A172 (cell line): ENCODE measurements around the gene SFMBT2. TPM values are rescaled to one million over a fixed set of nuclear protein-coding genes. Genes with fewer than 3 reads are reported as not detected.

Experiments
- DNase-seq: peaks from one replicate; pipeline ENCODE4 v3.0.0-alpha.2; 2015; ENCODE audit warnings: low spot score
- total RNA-seq: library from RNA; depleted of rRNA; stranded (reverse); fragments of >200 nt; shearing (Covaris generic); gene quantifications from 2 replicates; pipeline ENCODE4 v1.2.3, GENCODE V29; 2014

The SFMBT2 gene
- total RNA-seq, 1 experiment from 2014 or later = 0.96 TPM

DNA sequence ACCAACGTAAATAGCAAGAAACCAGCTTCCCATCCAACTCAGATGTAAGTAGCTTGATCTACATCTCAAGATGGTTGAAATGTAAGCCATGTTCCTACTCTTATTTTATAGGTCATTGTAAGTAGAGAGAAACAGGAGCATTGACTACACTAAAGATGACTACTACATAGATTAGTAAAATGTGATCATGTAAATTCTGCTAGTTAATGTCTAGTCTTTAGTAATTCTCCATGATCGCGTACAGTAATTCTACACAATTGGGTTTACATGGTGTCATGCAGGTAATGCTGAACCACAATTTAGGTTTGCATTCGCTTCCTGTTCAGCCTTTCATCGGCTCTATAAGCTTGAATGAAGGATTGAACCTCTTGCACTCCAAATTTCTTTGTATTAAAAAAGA lies 14.9 kb upstream of the SFMBT2 start:
- DNase-seq = no peak

DNA sequence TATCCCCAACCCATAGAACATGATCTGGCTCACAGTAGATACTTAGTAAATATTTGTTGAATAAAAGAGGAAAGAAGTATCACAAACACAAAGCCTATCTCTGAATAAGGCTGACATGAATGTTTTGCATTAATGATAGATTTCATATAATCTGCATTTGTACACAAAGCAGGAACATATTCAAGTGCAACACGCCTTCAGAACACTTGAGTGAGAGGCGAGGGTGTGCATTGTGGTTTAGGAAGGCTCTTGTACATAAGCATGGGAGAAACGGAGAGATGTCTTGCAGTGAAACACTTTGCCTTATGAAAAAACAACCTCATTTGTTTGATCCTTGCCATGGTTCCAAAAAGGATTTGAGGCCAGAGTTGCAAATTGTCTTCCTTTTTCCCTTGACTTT lies 14.1 kb upstream of the SFMBT2 start:
- DNase-seq = no peak

- no peak for DNase-seq
These were observed 13.5 kb upstream of the SFMBT2 start for GRCh38 chr10:7424315-7424714.

DNA sequence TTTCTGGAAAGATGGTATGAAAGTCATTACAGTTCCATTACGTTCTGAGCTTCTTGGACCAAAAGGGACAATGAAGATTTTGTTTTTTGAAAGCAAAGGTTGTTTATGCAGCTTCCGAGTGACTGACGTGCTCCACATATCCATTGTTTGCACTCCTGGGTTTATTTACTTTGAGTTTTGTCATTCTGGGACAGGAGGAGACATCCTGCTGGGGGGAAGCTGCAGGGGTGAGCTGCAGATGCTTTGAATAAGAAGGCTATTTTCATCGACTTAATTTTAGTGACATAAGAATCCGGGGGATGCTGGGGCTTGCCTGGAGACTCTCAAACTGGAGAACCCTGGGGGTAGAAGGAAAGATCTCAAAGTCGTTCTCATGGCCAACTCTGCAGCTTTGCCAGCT lies 12.7 kb upstream of the SFMBT2 start:
- DNase-seq = no peak

GRCh38 chr10:7421526-7421925 lies 10.7 kb upstream of the SFMBT2 start:
- DNase-seq = no peak

GRCh38 chr10:7419998-7420397 lies 9.2 kb upstream of the SFMBT2 start:
- no peak for DNase-seq

- no peak for DNase-seq
These were observed 7.0 kb upstream of the SFMBT2 start for GRCh38 chr10:7417807-7418206.

DNA sequence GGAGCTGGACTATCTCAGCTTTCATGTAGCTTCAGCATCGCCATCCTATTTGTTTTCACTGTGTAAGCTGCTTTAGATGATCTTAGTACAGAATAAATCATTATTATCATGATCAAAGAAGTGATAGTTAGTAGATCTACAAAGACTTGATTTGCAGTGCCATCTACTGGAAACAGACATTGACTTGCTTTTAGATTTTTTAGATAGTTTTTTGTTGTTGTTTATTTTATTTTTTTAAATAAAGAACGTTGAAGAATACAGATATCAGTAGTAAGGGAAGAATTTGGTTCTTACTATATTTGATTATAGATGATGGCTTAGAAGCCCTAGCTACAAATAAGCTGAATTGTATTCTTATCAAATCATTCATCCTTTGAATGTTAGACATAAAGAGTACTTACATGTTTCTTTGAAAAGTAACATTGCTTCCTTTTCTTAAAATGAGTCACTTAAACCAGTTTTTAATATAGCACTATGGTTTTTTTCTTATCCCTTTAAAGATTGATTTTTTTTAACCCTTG lies 6.3 kb upstream of the SFMBT2 start:
- peak; percentile 37 for DNase-seq

GRCh38 chr10:7414766-7415165 lies 3.9 kb upstream of the SFMBT2 start:
- DNase-seq = no peak

DNA sequence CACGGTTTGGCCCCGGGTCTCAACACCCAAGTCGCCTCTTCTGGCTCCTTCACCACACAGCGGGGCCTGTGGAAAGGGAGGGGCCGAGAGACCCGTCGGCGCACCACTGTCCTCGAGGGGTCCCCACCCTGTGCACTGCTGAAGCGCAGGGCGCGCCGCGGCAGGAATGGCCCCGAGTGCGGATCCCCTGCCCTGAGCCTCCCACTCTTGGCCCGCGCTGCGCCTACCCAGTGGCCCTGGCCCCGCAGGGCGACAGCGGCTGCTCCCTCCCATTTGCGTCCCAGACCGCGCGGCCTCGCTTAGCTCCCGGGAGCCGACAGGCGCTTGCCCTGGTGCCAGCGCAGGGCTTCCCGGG lies 2.1 kb upstream of the SFMBT2 start:
- DNase-seq = no peak

DNA sequence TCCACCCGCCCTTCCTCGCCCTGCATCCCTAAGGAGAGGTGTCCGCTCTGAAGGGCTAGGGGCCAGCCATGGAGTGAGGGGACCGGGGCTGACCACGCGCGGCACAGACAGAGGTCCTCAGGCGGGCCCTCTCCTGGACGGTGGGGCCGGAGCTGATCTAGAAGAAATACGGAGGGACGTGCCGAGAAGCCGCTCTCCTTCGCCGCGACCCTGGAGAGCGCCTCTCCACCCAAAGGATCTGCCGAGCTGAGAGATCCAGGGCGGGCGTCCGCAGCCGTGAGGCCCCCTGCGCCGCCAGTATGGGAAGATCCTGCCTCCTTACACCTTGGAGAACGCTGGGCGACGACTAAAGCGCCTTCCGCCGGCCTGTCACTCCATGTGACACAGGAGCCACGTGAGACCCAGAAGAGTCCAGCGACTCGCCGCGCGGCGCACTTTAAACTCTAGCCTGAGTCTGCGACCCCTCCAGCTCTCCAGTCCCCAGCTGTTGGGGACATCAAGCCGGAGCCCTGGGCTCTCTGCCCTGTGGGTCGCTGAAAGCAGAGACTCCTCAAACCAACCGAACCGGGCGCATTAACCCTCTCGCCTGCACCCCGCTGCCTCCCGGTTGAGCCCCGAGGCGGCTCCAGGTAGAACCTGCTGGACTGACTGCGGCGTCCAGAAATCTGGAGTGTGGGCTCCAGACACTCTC lies 1.5 kb upstream of the SFMBT2 start:
- no peak for DNase-seq

GRCh38 chr10:7411671-7412128 lies 866 bp upstream of the SFMBT2 start:
- DNase-seq = no peak

- no peak for DNase-seq
These were observed 453 bp downstream of the SFMBT2 start for GRCh38 chr10:7410301-7410861.

- DNase-seq = no peak
These were observed 1.1 kb downstream of the SFMBT2 start for GRCh38 chr10:7409732-7410168.

DNA sequence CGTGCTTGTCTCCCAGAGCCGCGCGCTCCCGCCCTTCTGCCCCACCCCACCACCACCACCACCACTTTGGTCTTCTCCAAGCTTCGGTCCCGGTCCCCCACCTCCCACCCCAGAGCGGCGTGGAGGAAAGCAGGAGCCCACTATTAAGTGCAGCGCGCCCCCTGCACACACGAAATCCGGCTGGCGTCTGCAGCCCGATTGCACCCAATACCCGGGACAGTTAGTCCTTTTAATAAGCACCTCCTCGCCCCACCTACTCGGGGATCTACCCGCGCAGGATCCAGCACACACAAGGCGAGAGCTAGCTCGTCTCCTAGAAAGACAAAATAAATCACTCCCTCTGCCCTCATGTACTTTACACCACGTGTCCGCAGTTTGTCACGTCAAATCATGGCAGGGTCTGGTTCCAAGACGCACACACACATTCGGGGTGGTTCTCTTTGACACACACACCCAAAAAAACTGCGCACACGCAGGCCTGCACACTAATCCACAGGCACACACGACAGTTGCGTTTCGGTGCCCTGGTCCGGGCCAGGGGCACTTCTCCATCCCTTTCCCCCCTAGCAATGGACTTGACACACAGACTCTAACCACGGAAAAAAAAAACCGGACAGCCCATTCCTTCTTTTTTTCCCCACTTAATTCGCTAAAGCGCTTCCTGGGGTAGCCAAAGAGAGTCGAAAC lies 1.6 kb downstream of the SFMBT2 start:
- DNase-seq = no peak

GRCh38 chr10:7408291-7409044 lies 2.4 kb downstream of the SFMBT2 start:
- no peak for DNase-seq

DNA sequence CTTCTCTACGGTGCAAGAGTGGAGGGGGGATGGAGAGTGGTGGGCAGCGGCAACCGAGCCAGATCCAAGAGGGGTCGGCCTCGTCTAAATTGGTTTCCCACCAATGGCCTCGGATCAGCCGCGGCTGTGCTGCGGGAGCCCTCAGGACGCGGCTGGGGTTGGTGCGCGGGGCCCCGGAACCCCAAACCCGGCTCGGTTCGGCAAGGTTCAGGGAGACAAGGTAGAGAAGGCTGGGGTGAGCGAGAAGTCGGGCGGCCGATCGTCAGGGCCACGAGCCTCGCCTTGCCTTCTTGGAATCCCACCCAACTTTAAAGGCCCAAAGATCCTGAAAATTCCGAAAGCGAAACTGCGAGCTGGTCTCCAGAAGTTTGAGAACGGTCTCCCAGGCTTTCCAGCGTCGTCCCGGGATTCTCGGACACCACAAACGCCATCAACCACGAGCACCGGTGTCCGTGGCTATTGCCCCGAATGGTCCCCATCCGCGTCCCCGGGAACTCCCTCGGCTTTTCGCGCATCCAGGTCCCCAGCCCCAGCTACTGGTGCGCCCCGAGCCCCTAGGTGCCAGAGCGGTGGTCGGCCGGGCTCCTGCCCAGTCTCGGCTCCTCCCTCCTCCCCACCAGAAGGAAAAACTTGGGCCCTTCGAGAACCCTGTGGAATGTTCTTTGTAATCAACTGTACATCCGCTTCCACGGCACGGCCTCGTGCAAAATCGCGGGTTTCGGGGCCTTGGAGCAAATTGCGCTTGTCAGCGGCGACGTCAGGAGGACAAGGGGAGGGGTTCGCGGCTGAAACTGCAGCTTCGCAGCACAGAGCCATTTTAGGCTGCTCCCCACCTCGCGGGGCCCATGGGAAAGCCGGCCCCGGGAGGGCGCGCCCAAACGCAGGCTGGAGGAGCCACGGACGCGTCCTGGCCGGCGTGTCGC lies 3.2 kb downstream of the SFMBT2 start:
- no peak for DNase-seq

GRCh38 chr10:7406712-7407333 lies 4.0 kb downstream of the SFMBT2 start:
- no peak for DNase-seq

DNA sequence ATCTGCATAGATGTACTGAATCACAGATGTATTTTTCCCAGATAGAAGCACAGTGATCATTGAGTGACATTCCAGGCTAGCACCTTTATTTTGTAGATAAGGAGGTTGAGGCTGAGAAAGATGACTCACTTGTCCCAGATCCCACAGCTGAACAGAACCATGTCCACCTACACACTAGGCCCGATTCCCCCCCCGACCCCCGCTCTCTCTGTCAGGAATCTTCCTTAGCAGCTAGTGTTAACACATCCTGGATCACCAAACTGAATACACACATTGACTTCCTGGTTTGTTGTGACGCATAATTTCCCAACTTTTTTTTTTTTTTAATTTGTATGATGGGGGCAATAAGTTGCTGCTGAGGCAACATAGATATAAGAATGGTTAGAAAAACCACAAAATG lies 5.2 kb downstream of the SFMBT2 start:
- no peak for DNase-seq

GRCh38 chr10:7403620-7404019 lies 7.2 kb downstream of the SFMBT2 start:
- DNase-seq = no peak

- DNase-seq = no peak
These were observed 9.1 kb downstream of the SFMBT2 start for GRCh38 chr10:7401782-7402181.
